ENCODE data around the gene SPECC1.

Gene SPECC1

GRCh38 chr17:20284570-20285295 lies 275.6 kb downstream of the SPECC1 start:
- H3K9me3 ChIP-seq (ENCODE audit: control insufficient read depth, insufficient read depth, low read length): no peaks in the 10 kb centered on the region
- H3K4me3 ChIP-seq (ENCODE audit: low read depth, low read length): no peak overlapping the region
- H3K9ac ChIP-seq (ENCODE audit: low read depth, low read length): no peak overlapping the region
- H3K4me1 ChIP-seq (ENCODE audit: control insufficient read depth, insufficient read depth, low read length): no peaks in the 10 kb centered on the region
- no peaks in the 10 kb centered on the region for H3K27me3 ChIP-seq (ENCODE audit: control insufficient read depth, insufficient read depth, low read length)
- H3K36me3 ChIP-seq (ENCODE audit: control insufficient read depth, insufficient read depth, low read length): peaks cover 3% of the 10 kb centered on the region

- no peak overlapping the region for H3K4me3 ChIP-seq (ENCODE audit: low read depth, low read length)
- H3K9ac ChIP-seq (ENCODE audit: low read depth, low read length): no peak overlapping the region
- no peaks in the 10 kb centered on the region for H3K9me3 ChIP-seq (ENCODE audit: control insufficient read depth, insufficient read depth, low read length)
- no peaks in the 10 kb centered on the region for H3K27me3 ChIP-seq (ENCODE audit: control insufficient read depth, insufficient read depth, low read length)
- H3K4me1 ChIP-seq (ENCODE audit: control insufficient read depth, insufficient read depth, low read length): no peaks in the 10 kb centered on the region
- peaks cover 3% of the 10 kb centered on the region for H3K36me3 ChIP-seq (ENCODE audit: control insufficient read depth, insufficient read depth, low read length)
Measured at GRCh38 chr17:20289984-20290383, 280.8 kb downstream of the SPECC1 start.

- Histone ChIP-seq H3K4me3 (ENCODE audit: low read depth, low read length) (no peak overlapping the region), H3K4me1 (ENCODE audit: control insufficient read depth, insufficient read depth, low read length) (no peaks in the 10 kb centered on the region), H3K9me3 (ENCODE audit: control insufficient read depth, insufficient read depth, low read length) (no peaks in the 10 kb centered on the region), H3K36me3 (ENCODE audit: control insufficient read depth, insufficient read depth, low read length) (peaks cover 1% of the 10 kb centered on the region), H3K9ac (ENCODE audit: low read depth, low read length) (no peak overlapping the region), H3K27me3 (ENCODE audit: control insufficient read depth, insufficient read depth, low read length) (no peaks in the 10 kb centered on the region)
Measured at GRCh38 chr17:20291853-20292252, 282.7 kb downstream of the SPECC1 start.

GRCh38 chr17:20293501-20293900 lies 284.3 kb downstream of the SPECC1 start:
- Histone ChIP-seq H3K9ac (ENCODE audit: low read depth, low read length) (no peak overlapping the region), H3K4me1 (ENCODE audit: control insufficient read depth, insufficient read depth, low read length) (no peaks in the 10 kb centered on the region), H3K27me3 (ENCODE audit: control insufficient read depth, insufficient read depth, low read length) (no peaks in the 10 kb centered on the region), H3K4me3 (ENCODE audit: low read depth, low read length) (no peak overlapping the region), H3K36me3 (ENCODE audit: control insufficient read depth, insufficient read depth, low read length) (peaks cover 2% of the 10 kb centered on the region), H3K9me3 (ENCODE audit: control insufficient read depth, insufficient read depth, low read length) (no peaks in the 10 kb centered on the region)

- H3K36me3 ChIP-seq (ENCODE audit: control insufficient read depth, insufficient read depth, low read length): peaks cover 2% of the 10 kb centered on the region
- no peaks in the 10 kb centered on the region for H3K27me3 ChIP-seq (ENCODE audit: control insufficient read depth, insufficient read depth, low read length)
Measured at GRCh38 chr17:20294120-20294519, 285.0 kb downstream of the SPECC1 start.

GRCh38 chr17:20299013-20299412 lies 289.9 kb downstream of the SPECC1 start:
- no peaks in the 10 kb centered on the region for H3K4me1 ChIP-seq (ENCODE audit: control insufficient read depth, insufficient read depth, low read length)
- H3K9ac ChIP-seq (ENCODE audit: low read depth, low read length): no peak overlapping the region
- H3K9me3 ChIP-seq (ENCODE audit: control insufficient read depth, insufficient read depth, low read length): no peaks in the 10 kb centered on the region
- H3K36me3 ChIP-seq (ENCODE audit: control insufficient read depth, insufficient read depth, low read length): peaks cover 2% of the 10 kb centered on the region
- H3K27me3 ChIP-seq (ENCODE audit: control insufficient read depth, insufficient read depth, low read length): no peaks in the 10 kb centered on the region
- no peak overlapping the region for H3K4me3 ChIP-seq (ENCODE audit: low read depth, low read length)

More at GRCh38 chr17:20294120-20294519, 285.0 kb downstream of the SPECC1 start:
- no peak overlapping the region for H3K9ac ChIP-seq (ENCODE audit: low read depth, low read length)
- H3K4me1 ChIP-seq (ENCODE audit: control insufficient read depth, insufficient read depth, low read length): no peaks in the 10 kb centered on the region
- H3K9me3 ChIP-seq (ENCODE audit: control insufficient read depth, insufficient read depth, low read length): no peaks in the 10 kb centered on the region
- no peak overlapping the region for H3K4me3 ChIP-seq (ENCODE audit: low read depth, low read length)

- Histone ChIP-seq H3K4me1 (ENCODE audit: control insufficient read depth, insufficient read depth, low read length) (no peaks in the 10 kb centered on the region), H3K27me3 (ENCODE audit: control insufficient read depth, insufficient read depth, low read length) (no peaks in the 10 kb centered on the region), H3K9me3 (ENCODE audit: control insufficient read depth, insufficient read depth, low read length) (no peaks in the 10 kb centered on the region), H3K9ac (ENCODE audit: low read depth, low read length) (no peak overlapping the region), H3K4me3 (ENCODE audit: low read depth, low read length) (no peak overlapping the region), H3K36me3 (ENCODE audit: control insufficient read depth, insufficient read depth, low read length) (peaks cover 2% of the 10 kb centered on the region)
Measured at GRCh38 chr17:20300436-20300934, 291.3 kb downstream of the SPECC1 start.

GRCh38 chr17:20302246-20302917 lies 293.2 kb downstream of the SPECC1 start:
- no peaks in the 10 kb centered on the region for H3K27me3 ChIP-seq (ENCODE audit: control insufficient read depth, insufficient read depth, low read length)
- H3K4me1 ChIP-seq (ENCODE audit: control insufficient read depth, insufficient read depth, low read length): no peaks in the 10 kb centered on the region
- no peak overlapping the region for H3K9ac ChIP-seq (ENCODE audit: low read depth, low read length)
- no peaks in the 10 kb centered on the region for H3K36me3 ChIP-seq (ENCODE audit: control insufficient read depth, insufficient read depth, low read length)
- H3K9me3 ChIP-seq (ENCODE audit: control insufficient read depth, insufficient read depth, low read length): no peaks in the 10 kb centered on the region
- H3K4me3 ChIP-seq (ENCODE audit: low read depth, low read length): no peak overlapping the region

- H3K4me1 ChIP-seq (ENCODE audit: control insufficient read depth, insufficient read depth, low read length): no peaks in the 10 kb centered on the region
- no peaks in the 10 kb centered on the region for H3K27me3 ChIP-seq (ENCODE audit: control insufficient read depth, insufficient read depth, low read length)
- H3K36me3 ChIP-seq (ENCODE audit: control insufficient read depth, insufficient read depth, low read length): no peaks in the 10 kb centered on the region
- H3K9ac ChIP-seq (ENCODE audit: low read depth, low read length): no peak overlapping the region
- no peak overlapping the region for H3K4me3 ChIP-seq (ENCODE audit: low read depth, low read length)
- no peaks in the 10 kb centered on the region for H3K9me3 ChIP-seq (ENCODE audit: control insufficient read depth, insufficient read depth, low read length)
Measured at GRCh38 chr17:20304961-20305360, 295.8 kb downstream of the SPECC1 start.

- Histone ChIP-seq H3K27me3 (ENCODE audit: control insufficient read depth, insufficient read depth, low read length) (no peaks in the 10 kb centered on the region), H3K4me1 (ENCODE audit: control insufficient read depth, insufficient read depth, low read length) (no peaks in the 10 kb centered on the region), H3K9me3 (ENCODE audit: control insufficient read depth, insufficient read depth, low read length) (no peaks in the 10 kb centered on the region), H3K4me3 (ENCODE audit: low read depth, low read length) (no peak overlapping the region), H3K9ac (ENCODE audit: low read depth, low read length) (no peak overlapping the region), H3K36me3 (ENCODE audit: control insufficient read depth, insufficient read depth, low read length) (no peaks in the 10 kb centered on the region)
Measured at GRCh38 chr17:20306924-20307323, 297.8 kb downstream of the SPECC1 start.

GRCh38 chr17:20307326-20307910 lies 298.3 kb downstream of the SPECC1 start:
- no peaks in the 10 kb centered on the region for H3K36me3 ChIP-seq (ENCODE audit: control insufficient read depth, insufficient read depth, low read length)
- no peaks in the 10 kb centered on the region for H3K9me3 ChIP-seq (ENCODE audit: control insufficient read depth, insufficient read depth, low read length)
- no peak overlapping the region for H3K9ac ChIP-seq (ENCODE audit: low read depth, low read length)

GRCh38 chr17:20310481-20310880 lies 301.3 kb downstream of the SPECC1 start:
- H3K4me1 ChIP-seq (ENCODE audit: control insufficient read depth, insufficient read depth, low read length): no peaks in the 10 kb centered on the region
- H3K9me3 ChIP-seq (ENCODE audit: control insufficient read depth, insufficient read depth, low read length): no peaks in the 10 kb centered on the region
- H3K36me3 ChIP-seq (ENCODE audit: control insufficient read depth, insufficient read depth, low read length): no peaks in the 10 kb centered on the region
- no peak overlapping the region for H3K4me3 ChIP-seq (ENCODE audit: low read depth, low read length)
- no peak overlapping the region for H3K9ac ChIP-seq (ENCODE audit: low read depth, low read length)
- no peaks in the 10 kb centered on the region for H3K27me3 ChIP-seq (ENCODE audit: control insufficient read depth, insufficient read depth, low read length)

More at GRCh38 chr17:20307326-20307910, 298.3 kb downstream of the SPECC1 start:
- Histone ChIP-seq H3K4me1 (ENCODE audit: control insufficient read depth, insufficient read depth, low read length) (no peaks in the 10 kb centered on the region), H3K4me3 (ENCODE audit: low read depth, low read length) (no peak overlapping the region), H3K27me3 (ENCODE audit: control insufficient read depth, insufficient read depth, low read length) (no peaks in the 10 kb centered on the region)

Data from iPS-15b (cell line).